GM12864 (cell line): ENCODE measurements around the gene INHBC.
"Not testable (repeated sequence)": the region's sequence is repeated elsewhere in the genome, so short reads cannot be mapped to it uniquely, and the experiment has no call there.

Experiments used
- DNase-seq: peaks from one replicate; pipeline ENCODE4 v3.0.0-alpha.2; 2011; ENCODE audit warnings: low read depth
- H3K4me3 ChIP-seq: 2 replicates; pipeline ENCODE4 v1.5.1; 2011; ENCODE audit warnings: mild to moderate bottlenecking, low read depth, low read length, control low read depth
- TF ChIP-seq, protein P1 (sequence below): IDR thresholded peaks from 2 replicates; pipeline ENCODE4 v1.5.1; 2011; ENCODE audit warnings: low read depth, mild to moderate bottlenecking, moderate library complexity, low read length, control low read depth, inconsistent platforms; ENCODE audit errors: missing control alignments

Gene INHBC

GRCh38 chr12:57397441-57397840, 37.1 kb upstream of the INHBC start:
- TF ChIP-seq, protein P1, sequence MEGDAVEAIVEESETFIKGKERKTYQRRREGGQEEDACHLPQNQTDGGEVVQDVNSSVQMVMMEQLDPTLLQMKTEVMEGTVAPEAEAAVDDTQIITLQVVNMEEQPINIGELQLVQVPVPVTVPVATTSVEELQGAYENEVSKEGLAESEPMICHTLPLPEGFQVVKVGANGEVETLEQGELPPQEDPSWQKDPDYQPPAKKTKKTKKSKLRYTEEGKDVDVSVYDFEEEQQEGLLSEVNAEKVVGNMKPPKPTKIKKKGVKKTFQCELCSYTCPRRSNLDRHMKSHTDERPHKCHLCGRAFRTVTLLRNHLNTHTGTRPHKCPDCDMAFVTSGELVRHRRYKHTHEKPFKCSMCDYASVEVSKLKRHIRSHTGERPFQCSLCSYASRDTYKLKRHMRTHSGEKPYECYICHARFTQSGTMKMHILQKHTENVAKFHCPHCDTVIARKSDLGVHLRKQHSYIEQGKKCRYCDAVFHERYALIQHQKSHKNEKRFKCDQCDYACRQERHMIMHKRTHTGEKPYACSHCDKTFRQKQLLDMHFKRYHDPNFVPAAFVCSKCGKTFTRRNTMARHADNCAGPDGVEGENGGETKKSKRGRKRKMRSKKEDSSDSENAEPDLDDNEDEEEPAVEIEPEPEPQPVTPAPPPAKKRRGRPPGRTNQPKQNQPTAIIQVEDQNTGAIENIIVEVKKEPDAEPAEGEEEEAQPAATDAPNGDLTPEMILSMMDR, result no peak
- DNase-seq, result no peak
- no peak overlapping the region for H3K4me3 ChIP-seq

DNA sequence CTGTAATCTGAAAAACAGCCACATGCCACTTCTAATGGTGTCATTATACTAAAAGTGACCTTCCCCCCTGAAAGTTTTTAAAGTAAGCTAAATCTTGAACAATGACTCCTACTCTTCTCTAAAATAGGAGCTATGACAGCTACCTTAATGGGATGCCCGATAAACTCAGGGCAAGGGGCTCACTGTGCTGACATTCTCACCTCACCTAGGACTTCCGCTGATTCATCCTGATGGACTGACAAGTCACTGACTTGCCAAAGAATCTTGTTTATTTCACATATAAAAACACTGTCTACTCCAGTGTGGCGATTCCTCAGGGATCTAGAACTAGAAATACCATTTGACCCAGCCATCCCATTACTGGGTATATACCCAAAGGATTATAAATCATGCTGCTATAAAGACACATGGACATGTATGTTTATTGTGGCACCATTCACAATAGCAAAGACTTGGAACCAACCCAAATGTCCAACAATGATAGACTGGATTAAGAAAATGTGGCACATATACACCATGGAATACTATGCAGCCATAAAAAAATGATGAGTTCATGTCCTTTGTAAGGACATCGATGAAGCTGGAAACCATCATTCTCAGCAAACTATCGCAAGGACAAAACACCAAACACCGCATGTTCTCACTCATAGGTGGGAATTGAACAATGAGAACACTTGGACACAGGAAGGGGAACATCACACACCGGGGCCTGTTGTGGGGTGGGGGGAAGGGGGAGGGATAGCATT, 34.7 kb upstream of the INHBC start:
- not testable (repeated sequence) for DNase-seq

GRCh38 chr12:57401165-57401564, 33.4 kb upstream of the INHBC start:
- DNase-seq, result no peak
- H3K4me3 ChIP-seq, result no peak overlapping the region
- TF ChIP-seq, protein P1, result no peak

More for the DNA sequence above, 34.7 kb upstream of the INHBC start:
- H3K4me3 ChIP-seq, result not testable (repeated sequence)

DNA sequence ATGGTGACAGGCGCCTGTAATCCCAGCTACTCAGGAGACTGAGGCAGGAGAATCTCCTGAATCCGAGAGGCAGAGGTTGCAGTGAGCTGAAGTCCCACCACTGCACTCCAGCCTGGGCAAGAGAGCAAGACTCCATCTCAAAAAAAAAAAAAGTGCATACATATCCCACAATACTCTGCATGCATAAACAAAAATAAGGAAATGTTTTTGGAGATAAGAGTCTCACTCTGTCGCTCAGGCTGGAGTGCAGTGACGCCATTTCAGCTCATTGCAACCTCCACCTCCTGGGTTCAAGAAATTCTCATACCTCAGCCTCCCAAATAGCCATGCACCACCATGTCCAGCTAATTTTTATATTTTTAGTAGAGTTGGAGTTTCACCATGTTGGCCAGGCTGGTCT, 32.4 kb upstream of the INHBC start:
- DNase-seq, H3K4me3 ChIP-seq: not testable (repeated sequence)

GRCh38 chr12:57404966-57405640, 29.5 kb upstream of the INHBC start:
- TF ChIP-seq, protein P1, result no peak
- no peak for DNase-seq
- H3K4me3 ChIP-seq, result no peak overlapping the region

DNA sequence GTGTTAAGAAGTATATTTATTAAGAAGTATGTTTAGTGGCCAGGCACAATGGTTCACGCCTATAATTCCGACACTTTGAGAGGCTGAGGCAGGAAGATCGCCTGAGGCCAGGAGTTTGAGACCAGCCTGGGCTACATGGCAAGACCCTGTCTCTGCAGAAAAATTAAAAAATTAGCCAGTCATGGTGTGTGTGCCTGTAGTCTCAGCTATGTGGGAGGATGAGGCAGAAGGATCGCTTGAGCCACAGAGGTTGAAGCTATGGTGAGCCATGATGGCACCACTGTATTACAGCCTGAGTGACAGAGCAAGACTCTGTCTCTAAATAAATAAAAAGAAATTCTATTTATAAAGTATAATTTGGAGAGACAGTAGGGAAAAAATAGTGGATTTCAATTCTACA, 24.1 kb upstream of the INHBC start:
- no peak for DNase-seq
- no peak overlapping the region for H3K4me3 ChIP-seq
- TF ChIP-seq, protein P1, result no peak

GRCh38 chr12:57414160-57414559, 20.4 kb upstream of the INHBC start:
- H3K4me3 ChIP-seq, DNase-seq: not testable (repeated sequence)

- no peak overlapping the region for H3K4me3 ChIP-seq
- DNase-seq, result no peak
- TF ChIP-seq, protein P1, result no peak
These were observed 19.5 kb upstream of the INHBC start for GRCh38 chr12:57415088-57415487.
